Activated CD8-positive, alpha-beta memory T cell treated with anti-CD3 and anti-CD28 coated beads, Interleukin-2, amount 50 U/mL, for 24 hours (primary cell): ENCODE results near the gene FGF12.

ENCODE experiments used
- DNase-seq: peaks from one replicate; pipeline ENCODE4 v3.0.0-alpha.2; 2020; ENCODE audit errors: extremely low read depth

FGF12 gene

GRCh38 chr3:192262001-192262400, 465.3 kb downstream of the FGF12 start:
- no peak for DNase-seq

GRCh38 chr3:192261135-192261534, 466.2 kb downstream of the FGF12 start:
- no peak for DNase-seq

- no peak for DNase-seq
Measured at GRCh38 chr3:192260116-192261010, 467.0 kb downstream of the FGF12 start.

GRCh38 chr3:192259661-192260060, 467.7 kb downstream of the FGF12 start:
- no peak for DNase-seq

GRCh38 chr3:192258721-192259120, 468.6 kb downstream of the FGF12 start:
- no peak for DNase-seq

GRCh38 chr3:192255839-192256238, 471.5 kb downstream of the FGF12 start:
- DNase-seq: no peak

- DNase-seq: no peak
Measured at GRCh38 chr3:192253138-192253887, 474.0 kb downstream of the FGF12 start.

- DNase-seq: no peak
Measured at GRCh38 chr3:192249516-192249915, 477.8 kb downstream of the FGF12 start.

GRCh38 chr3:192246847-192247559, 480.3 kb downstream of the FGF12 start:
- DNase-seq: no peak

GRCh38 chr3:192244591-192244990, 482.8 kb downstream of the FGF12 start:
- no peak for DNase-seq

- DNase-seq: no peak
Measured at GRCh38 chr3:192239956-192240355, 487.4 kb downstream of the FGF12 start.

GRCh38 chr3:192237992-192238608, 489.2 kb downstream of the FGF12 start:
- no peak for DNase-seq

GRCh38 chr3:192229866-192230265, 497.5 kb downstream of the FGF12 start:
- no peak for DNase-seq

- no peak for DNase-seq
Measured at GRCh38 chr3:192224634-192225155, 502.6 kb downstream of the FGF12 start.

GRCh38 chr3:192223815-192224214, 503.5 kb downstream of the FGF12 start:
- DNase-seq: no peak

- no peak for DNase-seq
Measured at GRCh38 chr3:192220915-192221314, 506.4 kb downstream of the FGF12 start.

GRCh38 chr3:192219926-192220325, 507.4 kb downstream of the FGF12 start:
- no peak for DNase-seq

- no peak for DNase-seq
Measured at GRCh38 chr3:192216067-192216466, 511.3 kb downstream of the FGF12 start.

- no peak for DNase-seq
Measured at GRCh38 chr3:192212979-192213378, 514.4 kb downstream of the FGF12 start.

GRCh38 chr3:192212335-192212734, 515.0 kb downstream of the FGF12 start:
- no peak for DNase-seq

GRCh38 chr3:192207651-192208050, 519.7 kb downstream of the FGF12 start:
- no peak for DNase-seq

- no peak for DNase-seq
Measured at GRCh38 chr3:192207239-192207638, 520.1 kb downstream of the FGF12 start.
